Mesenchymal stem cell (in vitro differentiated cells and primary cell): ENCODE data around the gene CAPN13.

Source experiments
- DNase-seq: peaks from one replicate; pipeline ENCODE4 v3.0.0-alpha.2; 2013
- H2AFZ ChIP-seq: one replicate; pipeline ENCODE4 v1.6.1; 2013; ENCODE audit warnings: low read depth, mild to moderate bottlenecking, control low read depth, inconsistent platforms, low read length, moderate library complexity
- H2AK5ac ChIP-seq: 2 replicates; pipeline ENCODE4 v1.6.1; 2013; ENCODE audit warnings: low read length, moderate library complexity, mild to moderate bottlenecking, inconsistent platforms; ENCODE audit not compliant: severe bottlenecking
- H2BK120ac ChIP-seq: one replicate; pipeline ENCODE4 v1.6.1; 2013; ENCODE audit warnings: low read depth, mild to moderate bottlenecking, inconsistent platforms, low read length, moderate library complexity
- H2BK12ac ChIP-seq, 2 experiments: one replicate each; pipeline ENCODE4 v1.6.1; 2013; ENCODE audit warnings: inconsistent platforms in 2 of 2, low read length in 2 of 2, mild to moderate bottlenecking in 2 of 2, moderate library complexity in 2 of 2, control low read depth in 1 of 2
- H2BK15ac ChIP-seq: one replicate; pipeline ENCODE4 v1.6.1; 2013; ENCODE audit warnings: mild to moderate bottlenecking, low read depth, inconsistent platforms; ENCODE audit not compliant: poor library complexity, severe bottlenecking
- H2BK5ac ChIP-seq: 2 replicates; pipeline ENCODE4 v1.6.1; 2013; ENCODE audit warnings: low read depth, mild to moderate bottlenecking, low read length, control low read depth, inconsistent platforms; ENCODE audit not compliant: poor library complexity, severe bottlenecking
- H3K14ac ChIP-seq, 2 experiments: one replicate each; pipeline ENCODE4 v1.6.1; 2013; ENCODE audit warnings: inconsistent platforms in 2 of 2, low read length in 2 of 2, control low read depth in 1 of 2, mild to moderate bottlenecking in 1 of 2, moderate library complexity in 1 of 2
- H3K18ac ChIP-seq, 2 experiments: one replicate each; pipeline ENCODE4 v1.6.1; 2013; ENCODE audit warnings: inconsistent platforms in 2 of 2, low read length in 2 of 2, control low read depth in 1 of 2, low read depth in 1 of 2, mild to moderate bottlenecking in 1 of 2
- H3K23ac ChIP-seq, 2 experiments: one replicate each; pipeline ENCODE4 v1.6.1; 2013; ENCODE audit warnings: inconsistent platforms in 2 of 2, low read length in 2 of 2, mild to moderate bottlenecking in 2 of 2, moderate library complexity in 2 of 2, control low read depth in 1 of 2
- H3K27ac ChIP-seq: 2 replicates; pipeline ENCODE4 v1.5.1; 2013; ENCODE audit warnings: mild to moderate bottlenecking, moderate library complexity, low read length, control low read depth, inconsistent platforms; ENCODE audit not compliant: poor library complexity, severe bottlenecking
- H3K27me3 ChIP-seq, 2 experiments: 2 replicates each; pipeline versions ENCODE4 v1.6.1 to v1.7.0; 2013; ENCODE audit warnings: low read length in 2 of 2, mild to moderate bottlenecking in 2 of 2, moderate library complexity in 2 of 2, control low read depth in 1 of 2, inconsistent platforms in 1 of 2; ENCODE audit not compliant: control insufficient read depth in 1 of 2, insufficient read depth in 1 of 2
- H3K36me3 ChIP-seq, 2 experiments: 2 replicates each; pipeline versions ENCODE4 v1.6.1 to v1.7.0; 2013; ENCODE audit warnings: low read length in 2 of 2, control low read depth in 1 of 2, inconsistent platforms in 1 of 2, low read depth in 1 of 2, mild to moderate bottlenecking in 1 of 2; ENCODE audit not compliant: insufficient read depth in 2 of 2, control insufficient read depth in 1 of 2
- H3K4ac ChIP-seq, 2 experiments: one replicate each; pipeline ENCODE4 v1.6.1; 2013; ENCODE audit warnings: inconsistent platforms in 2 of 2, low read length in 2 of 2, mild to moderate bottlenecking in 2 of 2, moderate library complexity in 2 of 2, control low read depth in 1 of 2, low read depth in 1 of 2
- H3K4me1 ChIP-seq: 2 replicates; pipeline ENCODE4 v1.6.1; 2013; ENCODE audit warnings: low read depth, low read length, control low read depth; ENCODE audit not compliant: control insufficient read depth, insufficient read depth
- H3K4me2 ChIP-seq: 2 replicates; pipeline ENCODE4 v1.6.1; 2013; ENCODE audit warnings: low read length, mild to moderate bottlenecking, inconsistent platforms; ENCODE audit not compliant: poor library complexity, severe bottlenecking
- H3K4me3 ChIP-seq, 2 experiments: 2 replicates each; pipeline versions ENCODE4 v1.5.1 to v1.7.0; 2013; ENCODE audit warnings: low read length in 2 of 2, mild to moderate bottlenecking in 2 of 2, control low read depth in 1 of 2, low read depth in 1 of 2; ENCODE audit not compliant: insufficient read depth in 1 of 2
- H3K79me1 ChIP-seq: replicated peaks from 2 replicates; pipeline ENCODE4 v1.6.1; 2013; ENCODE audit warnings: mild to moderate bottlenecking, control low read depth, low read length, inconsistent platforms; ENCODE audit not compliant: poor library complexity, severe bottlenecking
- H3K9ac ChIP-seq: 2 replicates; pipeline ENCODE4 v1.7.0; 2013; ENCODE audit warnings: mild to moderate bottlenecking, low read length, moderate library complexity
- H3K9me3 ChIP-seq: 2 replicates; pipeline ENCODE4 v1.7.0; 2013; ENCODE audit warnings: mild to moderate bottlenecking, low read length; ENCODE audit not compliant: control insufficient read depth
- H4K8ac ChIP-seq: one replicate; pipeline ENCODE4 v1.6.1; 2013; ENCODE audit warnings: inconsistent platforms, mild to moderate bottlenecking, low read length, moderate library complexity
- H4K91ac ChIP-seq: one replicate; pipeline ENCODE4 v1.6.1; 2013; ENCODE audit warnings: mild to moderate bottlenecking, low read length, inconsistent platforms
- WGBS: methylation state at CpG from one replicate; pipeline ENCODE4 v1.1.7; 2013; ENCODE audit warnings: mixed read lengths; 5-methylcytosine and 5-hydroxymethylcytosine counted together

Gene CAPN13

GRCh38 chr2:30777661-30778505 lies 29.4 kb downstream of the CAPN13 start:
- H3K4me2 ChIP-seq: no peak overlapping the region
- H4K8ac ChIP-seq: no peak overlapping the region
- no peak overlapping the region for H2BK15ac ChIP-seq
- H3K79me1 ChIP-seq: no peaks in the 10 kb centered on the region
- no peak overlapping the region for H2BK12ac ChIP-seq
- 77% methylated on average over 10 of the region's 12 CpGs for WGBS
- no peak overlapping the region for H3K23ac ChIP-seq
- H2AK5ac ChIP-seq: no peak overlapping the region
- H3K4me1 ChIP-seq: no peaks in the 10 kb centered on the region
- no peak overlapping the region for H3K27ac ChIP-seq
- no peak overlapping the region for H2BK120ac ChIP-seq
- no peak overlapping the region for H4K91ac ChIP-seq
- no peak overlapping the region for H2AFZ ChIP-seq
- DNase-seq: no peak
- H3K18ac ChIP-seq: no peak overlapping the region
- H3K36me3 ChIP-seq: no peaks in the 10 kb centered on the region
- no peak overlapping the region for H3K14ac ChIP-seq
- H3K9ac ChIP-seq: no peak overlapping the region
- no peak overlapping the region for H2BK5ac ChIP-seq
- H3K4me3 ChIP-seq: no peak overlapping the region
- peaks cover 0 to 65% of the 10 kb centered on the region in 2 experiments for H3K27me3 ChIP-seq
- no peaks in the 10 kb centered on the region for H3K9me3 ChIP-seq
- no peak overlapping the region for H3K4ac ChIP-seq

DNA sequence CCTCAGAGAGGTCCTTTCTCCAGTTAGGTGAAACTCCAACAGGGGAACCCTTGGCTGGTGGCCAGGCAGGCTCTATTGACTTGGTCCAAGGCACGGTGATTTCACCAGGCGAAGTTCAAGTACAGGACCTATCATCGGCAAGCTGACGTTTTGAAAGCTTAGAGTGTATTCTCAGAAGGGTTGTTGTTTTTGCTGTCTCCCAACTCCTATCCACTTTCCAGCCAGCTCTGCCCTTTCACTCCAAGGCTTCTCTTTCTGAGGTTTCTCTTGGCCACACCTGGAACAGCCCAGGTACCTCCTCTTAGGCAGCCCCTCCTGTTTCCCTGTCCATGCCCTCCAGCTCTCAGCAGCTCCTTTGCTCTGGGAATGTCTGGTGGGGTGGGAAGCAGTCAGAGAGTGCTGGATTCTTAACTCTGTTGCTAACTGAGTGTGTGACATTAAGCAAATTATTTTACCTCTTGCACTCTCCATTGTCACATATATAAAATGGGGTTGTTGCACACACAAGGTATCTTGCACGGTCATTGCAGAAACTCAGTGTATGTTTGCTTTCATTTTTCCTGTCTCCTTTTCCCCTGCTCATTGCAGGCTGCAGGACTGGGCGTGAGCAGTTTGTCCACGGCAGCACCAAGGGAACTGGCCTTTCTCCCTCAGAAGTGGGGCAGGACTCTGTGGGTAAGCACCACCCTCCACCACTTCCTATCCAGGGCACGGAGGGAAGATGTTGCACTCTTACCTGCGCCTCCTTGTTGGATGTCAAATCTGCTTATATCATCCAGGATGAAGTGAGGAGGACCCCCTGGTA lies 30.2 kb downstream of the CAPN13 start:
- Histone ChIP-seq H4K8ac (no peak overlapping the region), H3K4me3 (no peak overlapping the region), H2BK5ac (no peak overlapping the region), H3K36me3 (no peaks in the 10 kb centered on the region), H2AK5ac (no peak overlapping the region), H2BK120ac (no peak overlapping the region), H4K91ac (no peak overlapping the region), H3K14ac (no peak overlapping the region), H3K23ac (no peak overlapping the region), H3K9me3 (no peaks in the 10 kb centered on the region), H2AFZ (no peak overlapping the region), H3K79me1 (no peaks in the 10 kb centered on the region), H3K9ac (no peak overlapping the region), H2BK12ac (no peak overlapping the region), H3K4me1 (no peaks in the 10 kb centered on the region), H3K4me2 (no peak overlapping the region), H3K4ac (no peak overlapping the region), H3K27me3 (peaks cover 0 to 63% of the 10 kb centered on the region in 2 experiments), H2BK15ac (no peak overlapping the region), H3K18ac (no peak overlapping the region), H3K27ac (no peak overlapping the region)
- no peak for DNase-seq
- WGBS: 84% methylated on average over 5 of the region's 9 CpGs

- H3K9ac ChIP-seq: no peak overlapping the region
- H3K14ac ChIP-seq: no peak overlapping the region
- H3K27me3 ChIP-seq: peaks cover 0 to 67% of the 10 kb centered on the region in 2 experiments
- H2AK5ac ChIP-seq: no peak overlapping the region
- no peak overlapping the region for H2BK5ac ChIP-seq
- no peak overlapping the region for H3K23ac ChIP-seq
- H3K79me1 ChIP-seq: no peaks in the 10 kb centered on the region
- H2BK12ac ChIP-seq: no peak overlapping the region
- DNase-seq: no peak
- H2BK120ac ChIP-seq: no peak overlapping the region
- no peak overlapping the region for H3K4me3 ChIP-seq
- 81% methylated on average over 7 of the region's 7 CpGs for WGBS
- H3K27ac ChIP-seq: no peak overlapping the region
- H2BK15ac ChIP-seq: no peak overlapping the region
- H4K8ac ChIP-seq: no peak overlapping the region
- no peak overlapping the region for H4K91ac ChIP-seq
- no peak overlapping the region for H3K4ac ChIP-seq
- no peaks in the 10 kb centered on the region for H3K36me3 ChIP-seq
- H3K9me3 ChIP-seq: no peaks in the 10 kb centered on the region
- H3K4me2 ChIP-seq: no peak overlapping the region
- H2AFZ ChIP-seq: no peak overlapping the region
- H3K4me1 ChIP-seq: no peaks in the 10 kb centered on the region
- no peak overlapping the region for H3K18ac ChIP-seq
Measured at GRCh38 chr2:30775833-30776232, 31.4 kb downstream of the CAPN13 start.

DNA sequence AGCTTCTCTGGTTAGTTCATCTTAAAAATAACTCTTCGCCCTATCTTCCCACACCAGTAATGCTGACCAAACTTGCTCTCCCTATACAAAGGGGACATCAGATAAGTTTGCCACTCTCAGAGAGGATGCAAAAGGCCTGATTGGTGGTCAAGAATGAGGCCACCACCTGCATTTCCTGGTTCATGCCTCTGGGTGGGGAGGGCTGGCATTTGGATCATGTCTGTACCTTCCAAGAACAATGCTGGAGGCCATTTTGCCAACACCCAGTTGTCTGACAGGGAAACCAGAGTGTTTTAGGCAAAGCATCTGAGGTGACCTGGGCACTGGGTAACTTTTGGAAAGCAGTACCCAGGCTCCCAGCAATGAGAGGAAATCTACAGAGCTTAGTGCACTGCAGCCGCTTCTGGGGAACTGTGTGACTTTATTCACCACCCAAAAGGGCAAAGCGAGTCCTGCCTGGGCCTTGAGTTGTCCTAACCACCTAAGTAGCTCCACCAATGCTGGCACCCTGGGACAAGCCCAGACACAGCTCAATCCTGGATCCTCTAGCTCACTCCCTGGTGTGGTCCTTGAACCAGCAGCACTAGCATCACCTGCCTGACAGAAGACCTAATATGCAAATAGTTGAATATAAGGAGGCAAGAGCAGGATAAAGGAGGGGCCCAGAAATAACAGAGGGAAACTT lies 35.1 kb downstream of the CAPN13 start:
- Histone ChIP-seq H3K4me2 (no peak overlapping the region), H3K9me3 (no peaks in the 10 kb centered on the region), H3K27ac (no peak overlapping the region), H3K79me1 (no peaks in the 10 kb centered on the region), H3K14ac (no peak overlapping the region), H3K9ac (no peak overlapping the region), H2BK120ac (no peak overlapping the region), H2BK5ac (no peak overlapping the region), H3K18ac (no peak overlapping the region), H2AFZ (no peak overlapping the region), H3K4ac (no peak overlapping the region), H3K27me3 (peaks cover 0 to 83% of the 10 kb centered on the region in 2 experiments), H2BK15ac (no peak overlapping the region), H3K36me3 (no peaks in the 10 kb centered on the region), H4K8ac (no peak overlapping the region), H4K91ac (no peak overlapping the region), H3K4me1 (no peaks in the 10 kb centered on the region), H3K23ac (no peak overlapping the region), H2BK12ac (no peak overlapping the region), H2AK5ac (no peak overlapping the region), H3K4me3 (no peak overlapping the region)
- WGBS: 83% methylated on average over 3 of the region's 3 CpGs
- DNase-seq: no peak
